Hepatocyte (in vitro differentiated cells): Measurements from ENCODE around the gene FAM131C.

Experiments
- CTCF ChIP-seq: fragments of 200-600 bp; sonication (generic); IDR thresholded peaks from 2 replicates; pipeline ENCODE4 v1.5.1; 2016; ENCODE audit warnings: antibody characterized with exemption, mild to moderate bottlenecking; ENCODE audit not compliant: poor library complexity
- EZH2 ChIP-seq: fragments of 200-600 bp; sonication (generic); IDR thresholded peaks from 2 replicates; pipeline ENCODE4 v1.6.1; 2016; ENCODE audit warnings: antibody characterized with exemption, mild to moderate bottlenecking, borderline replicate concordance
- EZH2phosphoT487 ChIP-seq: fragments of 200-600 bp; sonication (generic); IDR thresholded peaks from one replicate; pipeline ENCODE4 v1.6.1; 2018; ENCODE audit warnings: antibody characterized with exemption, mild to moderate bottlenecking, low read depth, moderate library complexity; ENCODE audit not compliant: unreplicated experiment, severe bottlenecking

- TF ChIP-seq EZH2: no peak
- TF ChIP-seq CTCF: no peak
- no peak for TF ChIP-seq EZH2phosphoT487
Observed at GRCh38 chr1:16046842-16047241, 26.6 kb downstream of the FAM131C start.
